Gastrocnemius medialis (tissue), 4 donors: ENCODE measurements around the gene STOX2.

Experiments used
- CTCF ChIP-seq, 5 experiments: fragments of 450-650 bp in 3 of 5; fragments of 200-600 bp in 2 of 5; sonication (generic) in 2 of 5; IDR thresholded peaks in 4 of 5; conservative IDR thresholded peaks in 1 of 5; 1 replicate in 4 of 5; 2 replicates in 1 of 5; pipeline ENCODE4 v1.5.1; 2016 to 2019; ENCODE audit warnings: antibody characterized with exemption in 5 of 5, mild to moderate bottlenecking in 3 of 5, moderate library complexity in 3 of 5
- POLR2A ChIP-seq, 2 donors: fragments of 450-650 bp; IDR thresholded peaks; one replicate each; pipeline ENCODE4 v1.6.1; 2017; ENCODE audit warnings: antibody characterized with exemption in 2 of 2, mild to moderate bottlenecking in 2 of 2, moderate library complexity in 2 of 2

- TF ChIP-seq CTCF (IDR thresholded peaks at IDR 0.05 in 4 of 5, conservative IDR thresholded peaks at IDR 0.05 in 1 of 5): no peak
- TF ChIP-seq POLR2A (IDR thresholded peaks at IDR 0.05): no peak
These were observed 114.8 kb downstream of the STOX2 start for GRCh38 chr4:184019667-184020623.
